AG04450 (cell line): ENCODE measurements around the gene KAT7. TPM values are rescaled to one million over a fixed set of nuclear protein-coding genes. Genes with fewer than 3 reads are reported as not detected.

Source experiments
- CTCF ChIA-PET: fragments of 300-600, 350-600 bp; formaldehyde crosslinking; extraction: SDS; loops from one replicate; lab custom pipeline; 2022; ENCODE audit warnings: antibody characterized with exemption, inconsistent platforms; lab: Charles Lee
- POLR2A ChIA-PET: fragments of 350-600 bp; formaldehyde crosslinking; extraction: SDS; loops from one replicate; lab custom pipeline; 2021; ENCODE audit warnings: antibody characterized with exemption, inconsistent platforms; lab: Yijun Ruan, JAX
- DNase-seq: peaks from one replicate; pipeline ENCODE4 v3.0.0-alpha.2; 2011; ENCODE audit warnings: low read depth, low spot score
- H3K27ac ChIP-seq: one replicate; pipeline ENCODE4 v1.5.1; 2012; ENCODE audit warnings: low read depth, low read length, control low read depth
- H3K27me3 ChIP-seq: one replicate; pipeline ENCODE4 v1.6.0; 2012; ENCODE audit warnings: low read length; ENCODE audit not compliant: control insufficient read depth, insufficient read depth
- H3K4me3 ChIP-seq: 2 replicates; pipeline ENCODE4 v1.5.1; 2011; ENCODE audit warnings: mild to moderate bottlenecking, low read depth, low read length, control low read depth
- H3K9me3 ChIP-seq: 2 replicates; pipeline ENCODE4 v1.5.1; 2012; ENCODE audit warnings: low read length; ENCODE audit not compliant: control insufficient read depth, insufficient read depth
- CTCF ChIP-seq: IDR thresholded peaks from 2 replicates; pipeline ENCODE4 v1.5.1; 2011; ENCODE audit warnings: low read depth, low read length, control low read depth, inconsistent platforms
- polyA plus RNA-seq: library from polyadenylated mRNA; depleted of rRNA; stranded (reverse); fragments of >200 nt; gene quantifications from 2 replicates; pipeline ENCODE4 v1.2.3, GENCODE V29; 2011

The KAT7 gene
- polyA plus RNA-seq, 1 experiment: 27.0 TPM

GRCh38 chr17:49870298-49870697 lies 81.8 kb downstream of the KAT7 start:
- Histone ChIP-seq H3K4me3 (no peak overlapping the region), H3K27me3 (peaks cover 57% of the 10 kb centered on the region), H3K9me3 (no peaks in the 10 kb centered on the region), H3K27ac (no peak overlapping the region)
- ChIA-PET POLR2A (no interaction called here), CTCF (no interaction called here)
- no peak for TF ChIP-seq CTCF
- no peak for DNase-seq

- ChIA-PET CTCF (no interaction called here), POLR2A (no interaction called here)
- no peak for DNase-seq
- H3K9me3 ChIP-seq: no peaks in the 10 kb centered on the region
- no peak overlapping the region for H3K4me3 ChIP-seq
- H3K27ac ChIP-seq: no peak overlapping the region
- TF ChIP-seq CTCF: no peak
- H3K27me3 ChIP-seq: peaks cover 60% of the 10 kb centered on the region
Measured at GRCh38 chr17:49871211-49871610, 82.7 kb downstream of the KAT7 start.

GRCh38 chr17:49872754-49873377 lies 84.4 kb downstream of the KAT7 start:
- CTCF ChIA-PET: interaction anchor here (1.0 to 2.7 kb wide), 2 partner anchors 8 to 125 kb away, joined by 3 to 11 read pairs; no protein-coding TSS in a partner anchor
- Histone ChIP-seq H3K27me3 (peaks cover 53% of the 10 kb centered on the region), H3K27ac (no peak overlapping the region), H3K4me3 (no peak overlapping the region), H3K9me3 (no peaks in the 10 kb centered on the region)
- POLR2A ChIA-PET: no interaction called here
- DNase-seq: no peak
- no peak for TF ChIP-seq CTCF

GRCh38 chr17:49873466-49873865 lies 85.0 kb downstream of the KAT7 start:
- CTCF ChIA-PET: interaction anchor here (2.7 kb wide), 1 partner anchor 124 kb away, joined by 11 read pairs; no protein-coding TSS in a partner anchor
- no peak overlapping the region for H3K4me3 ChIP-seq
- DNase-seq: no peak

More at GRCh38 chr17:49873466-49873865, 85.0 kb downstream of the KAT7 start:
- no peak for TF ChIP-seq CTCF
- no peak overlapping the region for H3K27ac ChIP-seq
- POLR2A ChIA-PET: interaction anchor here (0.6 kb wide), 1 partner anchor 196 kb away, joined by 4 read pairs; no protein-coding TSS in a partner anchor
- peaks cover 48% of the 10 kb centered on the region for H3K27me3 ChIP-seq
- no peaks in the 10 kb centered on the region for H3K9me3 ChIP-seq
